Bone marrow (tissue), 2 donors: ENCODE results near the gene CWC27.
"Not testable (repeated sequence)": the region's sequence is repeated elsewhere in the genome, so short reads cannot be mapped to it uniquely, and the experiment has no call there.

Experiments used
- DNase-seq, 2 donors: peaks; one replicate each; lab custom pipeline; 2025; lab: John Stamatoyannopoulos, UW

CWC27 gene

GRCh38 chr5:64838803-64839202 lies 70.1 kb downstream of the CWC27 start:
- DNase-seq = no peak

GRCh38 chr5:64839936-64840335 lies 71.2 kb downstream of the CWC27 start:
- no peak for DNase-seq

DNA sequence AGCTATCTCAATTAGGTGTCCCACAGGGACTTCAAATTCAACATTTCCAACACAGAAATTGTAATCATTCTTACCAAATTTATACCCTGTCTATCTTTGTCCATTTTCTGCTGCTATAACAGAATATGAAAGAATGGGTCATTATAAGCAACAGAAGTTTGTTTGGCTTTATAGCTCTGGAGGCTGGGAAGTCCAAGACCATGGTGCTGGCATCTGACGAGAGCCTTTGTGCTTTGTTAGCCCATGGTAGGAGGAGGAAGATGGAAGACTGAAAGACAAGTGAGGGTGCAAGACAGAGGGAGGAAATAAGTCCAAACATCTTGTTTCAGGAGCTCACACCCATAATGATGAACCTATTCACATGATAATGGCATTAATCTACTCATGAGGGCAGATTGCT lies 72.2 kb downstream of the CWC27 start:
- DNase-seq = no peak

GRCh38 chr5:64853777-64854176 lies 85.0 kb downstream of the CWC27 start:
- DNase-seq = no peak

- DNase-seq = no peak
These were observed 86.1 kb downstream of the CWC27 start for GRCh38 chr5:64854855-64855254.

DNA sequence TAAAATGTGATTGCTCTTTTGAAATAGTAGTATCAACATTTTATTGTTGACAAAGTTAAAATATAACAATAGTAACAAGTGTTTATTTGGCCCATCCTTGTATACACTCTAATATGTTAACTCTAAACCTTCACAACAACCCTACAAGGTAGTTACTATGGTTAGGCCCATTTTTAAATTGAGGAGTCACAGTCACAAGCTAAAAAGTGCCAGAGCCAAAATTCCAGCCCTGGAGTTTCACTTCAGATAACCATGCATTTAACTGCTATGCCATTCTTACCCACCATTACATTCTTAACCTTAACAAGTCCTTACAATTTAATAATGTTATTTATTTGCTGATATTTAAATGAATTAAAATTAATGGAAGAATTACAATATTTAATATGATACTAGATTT lies 91.2 kb downstream of the CWC27 start:
- no peak for DNase-seq

- no peak for DNase-seq
These were observed 92.6 kb downstream of the CWC27 start for GRCh38 chr5:64861281-64861680.

- no peak for DNase-seq
These were observed 95.4 kb downstream of the CWC27 start for GRCh38 chr5:64864171-64864570.

GRCh38 chr5:64865662-64866061 lies 96.9 kb downstream of the CWC27 start:
- DNase-seq = no peak

- DNase-seq = no peak
These were observed 100.7 kb downstream of the CWC27 start for GRCh38 chr5:64869419-64869818.

DNA sequence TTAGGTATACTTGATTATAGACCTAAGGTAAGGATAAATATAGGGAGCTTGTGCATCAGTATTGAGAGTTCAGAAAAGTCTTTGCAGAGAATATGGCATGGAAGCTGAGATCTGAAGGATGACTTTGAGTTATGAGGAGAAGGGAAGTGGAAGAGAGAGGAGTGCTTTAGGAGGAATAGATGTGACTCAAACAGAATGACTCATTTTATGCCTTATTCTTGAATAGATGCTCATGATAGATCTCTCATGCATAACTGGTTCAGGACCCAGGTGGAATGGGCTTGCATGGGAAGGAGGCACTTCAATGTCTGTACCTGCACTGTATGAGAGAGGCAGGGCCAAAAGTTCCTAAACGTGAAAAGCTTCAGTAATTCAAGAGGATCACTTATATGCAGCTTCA lies 103.3 kb downstream of the CWC27 start:
- no peak for DNase-seq

- no peak for DNase-seq
These were observed 104.7 kb downstream of the CWC27 start for GRCh38 chr5:64873441-64873840.

GRCh38 chr5:64874753-64875152 lies 106.0 kb downstream of the CWC27 start:
- DNase-seq = no peak

DNA sequence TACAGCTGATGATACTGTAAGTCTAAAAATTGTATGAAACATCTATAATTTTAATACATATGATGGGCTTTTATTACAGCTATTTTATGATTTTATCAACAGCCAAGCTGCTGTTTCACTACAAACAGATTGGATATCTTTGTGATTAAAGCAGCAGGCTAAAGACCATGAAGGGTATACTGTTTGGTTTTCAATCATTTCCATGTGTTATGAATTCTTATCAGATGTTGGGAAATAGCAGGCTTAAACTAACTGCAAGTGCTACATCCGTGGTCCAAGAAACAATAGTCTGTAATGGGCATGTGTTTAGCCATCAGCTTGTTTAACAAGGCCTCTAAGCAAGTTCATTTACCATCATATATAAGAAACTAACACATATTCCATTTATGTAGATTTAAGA lies 107.5 kb downstream of the CWC27 start:
- DNase-seq = no peak

- DNase-seq = no peak
These were observed 112.1 kb downstream of the CWC27 start for GRCh38 chr5:64880821-64881220.

- no peak for DNase-seq
These were observed 115.2 kb downstream of the CWC27 start for GRCh38 chr5:64883912-64884311.

DNA sequence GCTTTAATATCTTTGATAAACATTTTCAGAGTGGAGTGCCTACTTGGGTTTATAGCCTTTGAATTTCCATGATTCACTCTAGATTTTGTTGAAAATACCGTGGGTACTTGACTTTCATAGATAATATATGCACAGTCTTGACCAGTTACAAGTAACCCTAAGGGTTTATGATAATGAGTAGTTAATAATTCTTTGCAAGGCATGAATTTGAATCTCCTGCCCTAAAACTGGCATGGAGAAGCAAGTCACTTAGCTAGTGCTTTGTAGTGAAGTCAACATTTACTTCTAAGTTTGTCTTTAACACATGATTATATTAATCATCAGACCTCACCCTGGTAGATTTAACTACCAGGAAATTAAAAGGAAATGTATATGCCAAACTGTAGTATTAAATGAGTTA lies 115.8 kb downstream of the CWC27 start:
- DNase-seq = no peak

GRCh38 chr5:64887910-64888309 lies 119.2 kb downstream of the CWC27 start:
- no peak for DNase-seq

DNA sequence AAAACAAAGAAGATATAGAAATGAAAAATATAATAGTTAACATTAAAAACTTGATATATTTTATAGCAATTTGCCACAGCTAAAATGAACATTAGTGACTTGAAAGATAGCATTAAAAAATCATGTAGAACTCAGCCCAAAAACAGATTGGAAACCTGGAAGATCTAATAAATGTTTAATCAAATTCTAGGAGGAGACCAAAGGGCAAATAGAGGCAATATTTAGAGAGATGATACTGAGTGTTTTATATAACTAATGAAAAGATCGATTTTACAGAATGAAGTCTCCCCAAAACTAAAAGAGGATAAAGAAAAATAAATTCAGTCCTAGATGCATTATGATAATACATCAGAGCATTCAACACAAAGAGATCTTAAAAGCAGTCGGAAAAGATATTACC lies 127.0 kb downstream of the CWC27 start:
- no peak for DNase-seq

GRCh38 chr5:64899838-64900237 lies 131.1 kb downstream of the CWC27 start:
- no peak for DNase-seq

GRCh38 chr5:64900618-64901017 lies 131.9 kb downstream of the CWC27 start:
- DNase-seq = no peak

DNA sequence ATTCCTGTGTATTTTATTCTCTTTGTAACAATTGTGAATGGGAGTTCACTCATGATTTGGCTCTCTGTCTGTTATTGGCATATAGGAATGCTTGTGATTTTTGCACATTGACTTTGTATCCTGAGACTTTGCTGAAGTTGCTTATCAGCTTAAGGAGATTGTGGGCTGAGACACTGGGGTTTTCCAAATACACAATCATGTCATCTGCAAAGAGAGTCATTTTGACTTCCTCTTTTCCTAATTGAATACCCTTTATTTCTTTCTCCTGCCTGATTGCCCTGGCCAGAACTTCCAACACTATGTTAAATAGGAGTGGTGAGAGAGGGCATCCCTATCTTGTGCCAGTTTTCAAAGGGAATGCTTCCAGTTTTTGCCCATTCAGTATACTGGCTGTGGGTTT lies 138.7 kb downstream of the CWC27 start:
- DNase-seq = not testable (repeated sequence)

GRCh38 chr5:64914396-64914795 lies 145.7 kb downstream of the CWC27 start:
- DNase-seq = no peak

GRCh38 chr5:64918083-64918482 lies 149.4 kb downstream of the CWC27 start:
- DNase-seq = no peak

DNA sequence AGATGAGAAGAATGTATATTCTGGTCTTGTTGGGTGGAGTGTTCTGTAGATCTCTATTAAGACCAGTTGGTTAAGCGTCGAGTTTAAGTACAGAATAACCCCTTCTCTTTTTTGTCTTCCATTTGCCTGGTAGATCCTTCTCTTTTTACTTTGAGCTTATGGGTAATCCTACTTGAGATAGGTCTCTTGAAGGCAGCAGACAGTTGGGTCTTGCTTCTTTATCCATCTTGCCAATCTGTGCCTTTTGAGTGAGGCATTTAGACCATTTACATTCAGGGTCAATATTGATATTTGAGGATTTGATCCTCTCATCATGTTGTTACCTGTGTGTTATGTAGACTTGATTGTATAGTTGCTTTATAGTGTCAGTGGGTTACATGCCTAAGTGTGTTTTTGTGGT lies 152.7 kb downstream of the CWC27 start:
- DNase-seq = no peak
